GM18505 (cell line): Measurements from ENCODE around the gene LEFTY2.

ENCODE experiments used
- ATAC-seq: cut with Tn5 transposase; IDR thresholded peaks from one replicate; pipeline ENCODE4 v1.9.1; 2021; ENCODE audit not compliant: unreplicated experiment
- POLR2A ChIP-seq: IDR thresholded peaks from 4 replicates; pipeline ENCODE4 v1.6.1; 2011; ENCODE audit warnings: borderline replicate concordance; ENCODE audit not compliant: insufficient read depth, insufficient read length; ENCODE audit errors: extremely low read depth

The LEFTY2 gene

DNA sequence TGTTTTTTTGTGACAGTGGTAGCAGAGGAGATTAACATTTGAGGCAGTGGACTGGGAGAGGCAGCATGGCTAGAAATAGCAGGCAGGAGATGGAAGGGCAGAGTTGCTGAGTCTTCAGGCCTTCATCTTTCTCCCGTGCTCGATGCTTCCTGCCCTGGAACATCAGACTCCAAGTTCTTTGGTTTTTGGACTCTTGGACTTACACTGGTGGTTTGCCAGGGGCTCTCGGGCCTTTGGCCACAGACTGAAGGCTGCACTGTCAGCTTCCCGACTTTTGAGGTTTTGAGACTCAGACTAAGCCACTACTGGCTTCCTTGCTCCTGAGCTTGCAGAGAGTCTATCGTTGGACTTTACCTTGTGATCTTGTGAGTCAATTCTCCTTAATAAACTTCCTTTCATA is 24.2 kb upstream of the LEFTY2 start:
- ATAC-seq: no peak
- TF ChIP-seq POLR2A: no peak

- no peak for ATAC-seq
- TF ChIP-seq POLR2A: no peak
These were observed 22.9 kb upstream of the LEFTY2 start for GRCh38 chr1:225963735-225964530.

DNA sequence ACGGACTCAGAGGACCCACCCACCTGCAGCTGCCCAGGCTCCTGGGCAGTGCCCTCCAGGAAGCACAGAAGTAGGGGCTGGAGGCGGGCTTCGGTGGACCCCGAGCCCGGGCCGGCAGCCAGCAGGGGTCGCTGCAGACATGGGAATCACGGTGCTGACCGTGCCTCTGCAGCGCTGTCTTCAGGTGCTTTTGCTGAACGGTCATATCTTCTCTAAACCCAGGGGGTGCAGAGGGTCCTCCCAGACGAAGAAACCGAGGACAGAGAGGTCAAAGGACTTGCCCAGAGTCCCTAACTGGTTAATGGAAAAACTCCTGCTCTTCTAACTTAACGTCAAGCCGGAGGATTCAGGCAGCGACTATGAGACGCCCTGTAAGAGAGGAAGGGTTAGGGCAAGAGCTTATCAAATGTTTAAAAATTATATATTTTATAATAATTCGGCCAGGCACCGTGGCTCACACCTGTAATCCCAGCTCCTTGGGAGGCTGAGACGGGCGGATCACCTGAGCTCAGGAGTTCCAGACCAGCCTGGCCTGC is 21.5 kb upstream of the LEFTY2 start:
- TF ChIP-seq POLR2A: no peak
- ATAC-seq: peak; percentile 76

- no peak for TF ChIP-seq POLR2A
- ATAC-seq: no peak
These were observed 20.8 kb upstream of the LEFTY2 start for GRCh38 chr1:225961659-225962439.

DNA sequence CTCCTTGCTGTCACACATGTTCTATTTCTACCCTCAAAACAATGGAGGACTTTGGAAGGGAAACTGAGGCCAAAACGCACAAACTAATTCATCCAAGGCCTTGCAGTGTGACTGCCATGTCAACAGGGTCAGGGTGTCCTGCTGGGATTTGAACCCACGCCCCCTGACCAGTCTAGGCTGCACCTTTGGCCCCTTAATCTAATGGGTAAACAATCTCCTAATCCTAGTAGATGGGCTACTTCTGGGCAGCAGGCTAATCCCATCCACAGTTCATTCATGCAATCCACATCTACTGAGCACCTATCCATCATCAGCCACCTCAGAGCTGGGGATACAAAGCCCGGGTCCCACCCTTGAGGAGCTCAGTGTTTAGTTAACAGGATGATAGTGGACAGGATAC is 17.0 kb upstream of the LEFTY2 start:
- TF ChIP-seq POLR2A: no peak
- no peak for ATAC-seq

GRCh38 chr1:225954753-225955152 is 13.7 kb upstream of the LEFTY2 start:
- no peak for TF ChIP-seq POLR2A
- ATAC-seq: no peak

- no peak for TF ChIP-seq POLR2A
- ATAC-seq: no peak
These were observed 12.3 kb upstream of the LEFTY2 start for GRCh38 chr1:225953315-225953714.

GRCh38 chr1:225950905-225951497 is 10.0 kb upstream of the LEFTY2 start:
- no peak for ATAC-seq
- no peak for TF ChIP-seq POLR2A

GRCh38 chr1:225949041-225949440 is 8.0 kb upstream of the LEFTY2 start:
- TF ChIP-seq POLR2A: no peak
- ATAC-seq: no peak

GRCh38 chr1:225946803-225947202 is 5.8 kb upstream of the LEFTY2 start:
- TF ChIP-seq POLR2A: no peak
- ATAC-seq: no peak

GRCh38 chr1:225946082-225946620 is 5.1 kb upstream of the LEFTY2 start:
- TF ChIP-seq POLR2A: no peak
- ATAC-seq: no peak

- TF ChIP-seq POLR2A: no peak
- ATAC-seq: no peak
These were observed 4.5 kb upstream of the LEFTY2 start for GRCh38 chr1:225945564-225945963.

GRCh38 chr1:225944951-225945350 is 3.9 kb upstream of the LEFTY2 start:
- no peak for TF ChIP-seq POLR2A
- ATAC-seq: peak; percentile 78
